ENCODE measurements around the gene OTOA. TPM values are rescaled to one million over a fixed set of nuclear protein-coding genes. Genes with fewer than 3 reads are reported as not detected.

Gene OTOA
- total RNA-seq, 1 experiment from 2014 or later, result 0.11 TPM

GRCh38 chr16:21667575-21667974, 3.8 kb downstream of the OTOA start:
- Histone ChIP-seq H3K23me2 (ENCODE audit: insufficient read length, low read depth, low read length, poor library complexity, severe bottlenecking) (no peaks in the 10 kb centered on the region), H2AFZ (ENCODE audit: low read length) (no peak overlapping the region), H2BK20ac (ENCODE audit: low read depth, low read length, poor library complexity, severe bottlenecking) (no peak overlapping the region), H3K79me1 (ENCODE audit: insufficient read depth, low read depth, low read length, poor library complexity, severe bottlenecking) (no peaks in the 10 kb centered on the region), H4K8ac (replicated peaks; ENCODE audit: insufficient read length, low read depth, low read length) (no peak overlapping the region), H3K9me3 (ENCODE audit: control insufficient read depth, low read depth, low read length) (no peaks in the 10 kb centered on the region), H3K9ac (ENCODE audit: extremely low read depth, insufficient read length, low read length) (no peak overlapping the region), H3K18ac (ENCODE audit: insufficient read length, low read depth, low read length) (no peak overlapping the region), H3K23ac (ENCODE audit: insufficient read length, low read depth, low read length) (no peak overlapping the region), H3K56ac (ENCODE audit: insufficient read length, low read depth, low read length) (no peak overlapping the region), H3T11ph (ENCODE audit: low read length) (no peak overlapping the region), H2AK5ac (ENCODE audit: insufficient read length, low read length) (no peak overlapping the region), H2BK15ac (ENCODE audit: low read depth, low read length) (no peak overlapping the region), H3K27me3 (ENCODE audit: insufficient read depth, low read length) (no peaks in the 10 kb centered on the region), H2BK5ac (ENCODE audit: insufficient read length, low read length) (no peak overlapping the region), H3K4me2 (ENCODE audit: insufficient read depth, insufficient read length, low read length) (no peak overlapping the region), H3K79me2 (ENCODE audit: insufficient read depth, low read length) (no peaks in the 10 kb centered on the region), H4K91ac (ENCODE audit: insufficient read length, low read depth, low read length) (no peak overlapping the region), H3K4ac (ENCODE audit: low read depth, low read length) (no peak overlapping the region), H3K4me1 (ENCODE audit: insufficient read depth, low read length) (no peaks in the 10 kb centered on the region; the same call in 1 of the 2 replicates), H4K20me1 (ENCODE audit: control insufficient read depth, insufficient read depth, insufficient read length) (no peaks in the 10 kb centered on the region), H4K5ac (ENCODE audit: insufficient read length, low read depth, low read length) (no peak overlapping the region), H3K14ac (ENCODE audit: insufficient read depth, low read length) (no peak overlapping the region), H2BK120ac (ENCODE audit: low read depth, low read length, poor library complexity, severe bottlenecking) (no peak overlapping the region), H3K27ac (ENCODE audit: insufficient read length, low read depth, low read length) (no peak overlapping the region), H2BK12ac (ENCODE audit: insufficient read length, low read depth, low read length) (no peak overlapping the region)
- Mint-ChIP-seq H3K4me1 (peaks cover 12 to 13% of the 10 kb centered on the region in 2 experiments), H3K36me3 (ENCODE audit: insufficient read depth in 1 of 3, low read depth in 3 of 3) (no peaks in the 10 kb centered on the region), H3K27me3 (ENCODE audit: low read depth) (peaks cover 5% of the 10 kb centered on the region; the same call in 1 of the 2 replicates), H3K4me3 (no peak overlapping the region), H3K9me3 (no peaks in the 10 kb centered on the region), H3K27ac (no peak overlapping the region)
- WGBS (ENCODE audit: extremely low coverage, insufficient read length, low lambda C conversion rate), result no CpG with 5 or more reads among the region's 3 CpGs
- TF ChIP-seq CTCF (conservative IDR thresholded peaks at IDR 0.05), result no peak
- no peak for DNase-seq

All from H9 (cell line).